Measurements from ENCODE around the gene SH2D6. TPM values are rescaled to one million over a fixed set of nuclear protein-coding genes. Genes with fewer than 3 reads are reported as not detected.
A peak's percentile ranks its signal among the peaks of the same experiment; 100 is the strongest.

Gene SH2D6
- total and polyA plus RNA-seq, 5 donors from 2014 or later = 0.25 TPM; not detected in 4

- Histone ChIP-seq H3K36me3 (ENCODE audit: control insufficient read depth, insufficient read depth, low read length) (peaks cover 21% of the 10 kb centered on the region), H3K9me3 (ENCODE audit: control insufficient read depth in 2 of 2, low read length in 2 of 2) (no peaks in the 10 kb centered on the region), H3K4me3 (ENCODE audit: low read depth, low read length) (no peak overlapping the region), H3K4me1 (ENCODE audit: control insufficient read depth, insufficient read depth, low read length, poor library complexity, severe bottlenecking) (no peaks in the 10 kb centered on the region), H3K27me3 (ENCODE audit: control insufficient read depth, insufficient read depth, low read length) (no peaks in the 10 kb centered on the region), H3K27ac (ENCODE audit: insufficient read depth, low read length, poor library complexity, severe bottlenecking) (no peak overlapping the region)
- no peak for ATAC-seq (ENCODE audit: low read depth in 2 of 2)
- Mint-ChIP-seq H3K9me3 (no peaks in the 10 kb centered on the region), H3K27ac (peak overlapping the region in 1 of 3 donors; percentile 11), H3K27me3 (no peaks in the 10 kb centered on the region), H3K4me3 (no peak overlapping the region), H3K36me3 (peaks cover 12% of the 10 kb centered on the region), H3K4me1 (peaks cover 0 to 24% (median 9%) of the 10 kb centered on the region in 4 donors)
- no peak for DNase-seq
These were observed 24.7 kb upstream of the SH2D6 start for GRCh38 chr2:85393836-85394235.

- H3K27me3 Mint-ChIP-seq = no peaks in the 10 kb centered on the region
- H3K4me3 Mint-ChIP-seq = no peak overlapping the region
- H3K4me1 Mint-ChIP-seq = peaks cover 0 to 24% (median 9%) of the 10 kb centered on the region in 4 donors
- no peak overlapping the region for H3K4me3 ChIP-seq (ENCODE audit: low read depth, low read length)
- no peaks in the 10 kb centered on the region for H3K9me3 ChIP-seq (ENCODE audit: control insufficient read depth in 2 of 2, low read length in 2 of 2)
- ATAC-seq (ENCODE audit: low read depth in 2 of 2) = no peak
- no peaks in the 10 kb centered on the region for H3K9me3 Mint-ChIP-seq
- H3K27ac Mint-ChIP-seq = peak overlapping the region in 1 of 3 donors; percentile 11
- H3K36me3 ChIP-seq (ENCODE audit: control insufficient read depth, insufficient read depth, low read length) = peaks cover 18% of the 10 kb centered on the region
- no peak overlapping the region for H3K27ac ChIP-seq (ENCODE audit: insufficient read depth, low read length, poor library complexity, severe bottlenecking)
- no peak for DNase-seq
- no peaks in the 10 kb centered on the region for H3K4me1 ChIP-seq (ENCODE audit: control insufficient read depth, insufficient read depth, low read length, poor library complexity, severe bottlenecking)
- no peaks in the 10 kb centered on the region for H3K27me3 ChIP-seq (ENCODE audit: control insufficient read depth, insufficient read depth, low read length)
- H3K36me3 Mint-ChIP-seq = peaks cover 7% of the 10 kb centered on the region
These were observed 24.2 kb upstream of the SH2D6 start for GRCh38 chr2:85394261-85394681.

GRCh38 chr2:85394976-85395375 lies 23.5 kb upstream of the SH2D6 start:
- H3K4me1 Mint-ChIP-seq = peaks cover 0 to 24% (median 9%) of the 10 kb centered on the region in 4 donors
- no peak for DNase-seq
- Histone ChIP-seq H3K4me3 (ENCODE audit: low read depth, low read length) (no peak overlapping the region), H3K9me3 (ENCODE audit: control insufficient read depth in 2 of 2, low read length in 2 of 2) (no peaks in the 10 kb centered on the region), H3K36me3 (ENCODE audit: control insufficient read depth, insufficient read depth, low read length) (peaks cover 11% of the 10 kb centered on the region), H3K27ac (ENCODE audit: insufficient read depth, low read length, poor library complexity, severe bottlenecking) (no peak overlapping the region), H3K27me3 (ENCODE audit: control insufficient read depth, insufficient read depth, low read length) (no peaks in the 10 kb centered on the region), H3K4me1 (ENCODE audit: control insufficient read depth, insufficient read depth, low read length, poor library complexity, severe bottlenecking) (no peaks in the 10 kb centered on the region)
- peaks cover 6% of the 10 kb centered on the region for H3K36me3 Mint-ChIP-seq
- no peaks in the 10 kb centered on the region for H3K27me3 Mint-ChIP-seq
- H3K4me3 Mint-ChIP-seq = no peak overlapping the region
- no peaks in the 10 kb centered on the region for H3K9me3 Mint-ChIP-seq
- no peak overlapping the region for H3K27ac Mint-ChIP-seq
- no peak for ATAC-seq (ENCODE audit: low read depth in 2 of 2)

GRCh38 chr2:85395912-85396475 lies 22.5 kb upstream of the SH2D6 start:
- no peak for DNase-seq
- Mint-ChIP-seq H3K27me3 (no peaks in the 10 kb centered on the region), H3K4me3 (no peak overlapping the region), H3K9me3 (peaks cover 0 to under 1% (median 0%) of the 10 kb centered on the region in 7 donors), H3K36me3 (no peaks in the 10 kb centered on the region), H3K4me1 (peaks cover 0 to 24% (median 9%) of the 10 kb centered on the region in 4 donors), H3K27ac (no peak overlapping the region)
- Histone ChIP-seq H3K36me3 (ENCODE audit: control insufficient read depth, insufficient read depth, low read length) (peaks cover 3% of the 10 kb centered on the region), H3K4me1 (ENCODE audit: control insufficient read depth, insufficient read depth, low read length, poor library complexity, severe bottlenecking) (no peaks in the 10 kb centered on the region), H3K27me3 (ENCODE audit: control insufficient read depth, insufficient read depth, low read length) (no peaks in the 10 kb centered on the region), H3K4me3 (ENCODE audit: low read depth, low read length) (no peak overlapping the region), H3K9me3 (ENCODE audit: control insufficient read depth in 2 of 2, low read length in 2 of 2) (no peaks in the 10 kb centered on the region), H3K27ac (ENCODE audit: insufficient read depth, low read length, poor library complexity, severe bottlenecking) (no peak overlapping the region)
- no peak for ATAC-seq (ENCODE audit: low read depth in 2 of 2)

- peaks cover 0 to 3% (median 0%) of the 10 kb centered on the region in 7 donors for H3K9me3 Mint-ChIP-seq
- no peak overlapping the region for H3K4me3 Mint-ChIP-seq
- H3K4me1 Mint-ChIP-seq = peaks cover 0 to 17% (median 5%) of the 10 kb centered on the region in 4 donors
- Histone ChIP-seq H3K36me3 (ENCODE audit: control insufficient read depth, insufficient read depth, low read length) (peaks cover 3% of the 10 kb centered on the region), H3K4me3 (ENCODE audit: low read depth, low read length) (no peak overlapping the region), H3K4me1 (ENCODE audit: control insufficient read depth, insufficient read depth, low read length, poor library complexity, severe bottlenecking) (no peaks in the 10 kb centered on the region), H3K27me3 (ENCODE audit: control insufficient read depth, insufficient read depth, low read length) (no peaks in the 10 kb centered on the region), H3K9me3 (ENCODE audit: control insufficient read depth in 2 of 2, low read length in 2 of 2) (no peaks in the 10 kb centered on the region), H3K27ac (ENCODE audit: insufficient read depth, low read length, poor library complexity, severe bottlenecking) (no peak overlapping the region)
- no peaks in the 10 kb centered on the region for H3K36me3 Mint-ChIP-seq
- H3K27me3 Mint-ChIP-seq = no peaks in the 10 kb centered on the region
- H3K27ac Mint-ChIP-seq = peak overlapping the region in 1 of 3 donors; percentile 35
- ATAC-seq (ENCODE audit: low read depth in 2 of 2) = no peak
- DNase-seq = no peak
These were observed 21.7 kb upstream of the SH2D6 start for GRCh38 chr2:85396531-85397470.

GRCh38 chr2:85397925-85398331 lies 20.6 kb upstream of the SH2D6 start:
- H3K27ac ChIP-seq (ENCODE audit: insufficient read depth, low read length, poor library complexity, severe bottlenecking) = no peak overlapping the region
- Mint-ChIP-seq H3K9me3 (peaks cover 0 to 6% (median 0%) of the 10 kb centered on the region in 7 donors), H3K36me3 (peaks cover 4% of the 10 kb centered on the region), H3K4me1 (peaks cover 0 to 7% (median 0%) of the 10 kb centered on the region in 4 donors), H3K27ac (no peak overlapping the region), H3K27me3 (no peaks in the 10 kb centered on the region), H3K4me3 (no peak overlapping the region)
- DNase-seq (no peak), ATAC-seq (ENCODE audit: low read depth in 2 of 2) (no peak)
- no peaks in the 10 kb centered on the region for H3K9me3 ChIP-seq (ENCODE audit: control insufficient read depth in 2 of 2, low read length in 2 of 2)
- peaks cover 3% of the 10 kb centered on the region for H3K36me3 ChIP-seq (ENCODE audit: control insufficient read depth, insufficient read depth, low read length)
- no peaks in the 10 kb centered on the region for H3K4me1 ChIP-seq (ENCODE audit: control insufficient read depth, insufficient read depth, low read length, poor library complexity, severe bottlenecking)
- no peak overlapping the region for H3K4me3 ChIP-seq (ENCODE audit: low read depth, low read length)
- no peaks in the 10 kb centered on the region for H3K27me3 ChIP-seq (ENCODE audit: control insufficient read depth, insufficient read depth, low read length)

GRCh38 chr2:85398426-85399182 lies 19.9 kb upstream of the SH2D6 start:
- Histone ChIP-seq H3K9me3 (ENCODE audit: control insufficient read depth in 2 of 2, low read length in 2 of 2) (no peaks in the 10 kb centered on the region), H3K36me3 (ENCODE audit: control insufficient read depth, insufficient read depth, low read length) (peaks cover 3% of the 10 kb centered on the region), H3K4me1 (ENCODE audit: control insufficient read depth, insufficient read depth, low read length, poor library complexity, severe bottlenecking) (no peaks in the 10 kb centered on the region), H3K4me3 (ENCODE audit: low read depth, low read length) (no peak overlapping the region), H3K27ac (ENCODE audit: insufficient read depth, low read length, poor library complexity, severe bottlenecking) (no peak overlapping the region), H3K27me3 (ENCODE audit: control insufficient read depth, insufficient read depth, low read length) (no peaks in the 10 kb centered on the region)
- Mint-ChIP-seq H3K36me3 (peaks cover 7% of the 10 kb centered on the region), H3K4me1 (peaks cover 0 to 2% (median 0%) of the 10 kb centered on the region in 4 donors), H3K9me3 (peaks cover 0 to 10% (median 0%) of the 10 kb centered on the region in 7 donors), H3K27ac (peak overlapping the region in 1 of 3 donors; percentile 67), H3K4me3 (no peak overlapping the region), H3K27me3 (no peaks in the 10 kb centered on the region)
- ATAC-seq (ENCODE audit: low read depth in 2 of 2) = no peak
- no peak for DNase-seq

All from CD4-positive, CD25-positive, alpha-beta regulatory T cell (primary cell).